BJ (cell line): Measurements from ENCODE around the gene DRAP1. TPM values are rescaled to one million over a fixed set of nuclear protein-coding genes. Genes with fewer than 3 reads are reported as not detected.

Source experiments
- CTCF ChIA-PET: fragments of 350-600 bp; formaldehyde crosslinking; extraction: SDS; loops from one replicate; lab custom pipeline; 2021; ENCODE audit warnings: antibody characterized with exemption, inconsistent platforms; lab: Yijun Ruan, JAX
- POLR2A ChIA-PET: fragments of 300-600 bp; sonication (Branson Sonifier 250); formaldehyde crosslinking; extraction: SDS; loops from one replicate; lab custom pipeline; 2021; ENCODE audit warnings: antibody characterized with exemption; lab: Charles Lee
- DNase-seq: peaks from one replicate; pipeline ENCODE4 v3.0.0-alpha.2; 2011; ENCODE audit warnings: low read depth
- H3K27me3 ChIP-seq: 2 replicates; pipeline ENCODE4 v1.6.0; 2011; ENCODE audit warnings: low read length; ENCODE audit not compliant: control insufficient read depth, insufficient read depth
- H3K36me3 ChIP-seq: 2 replicates; pipeline ENCODE4 v1.5.1; 2011; ENCODE audit warnings: low read length; ENCODE audit not compliant: control insufficient read depth, insufficient read depth
- H3K4me3 ChIP-seq: 2 replicates; pipeline ENCODE4 v1.5.1; 2011; ENCODE audit warnings: low read depth, mild to moderate bottlenecking, control low read depth, low read length
- CTCF ChIP-seq: IDR thresholded peaks from 2 replicates; pipeline ENCODE4 v1.5.1; 2011; ENCODE audit warnings: low read depth, mild to moderate bottlenecking, control low read depth, inconsistent platforms, low read length, moderate library complexity; ENCODE audit not compliant: insufficient read depth
- polyA plus RNA-seq: library from polyadenylated mRNA; depleted of rRNA; stranded (reverse); fragments of >200 nt; gene quantifications from 2 replicates; pipeline ENCODE4 v1.2.3, GENCODE V29; 2011

The DRAP1 gene
- polyA plus RNA-seq, 1 experiment = 137 TPM

GRCh38 chr11:65921876-65922275, 2.6 kb downstream of the DRAP1 start:
- no peak for DNase-seq
- Histone ChIP-seq H3K27me3 (no peaks in the 10 kb centered on the region), H3K4me3 (no peak overlapping the region), H3K36me3 (peaks cover 10% of the 10 kb centered on the region)
- POLR2A ChIA-PET = interaction anchor here (0.7 kb wide), 1 partner anchor 33 kb away, joined by 5 read pairs; no protein-coding TSS in a partner anchor
- TF ChIP-seq CTCF = no peak
- CTCF ChIA-PET = interaction anchor here (1.6 to 2.3 kb wide), 2 partner anchors 34 to 38 kb away, joined by 7 to 8 read pairs; partner anchors contain the start of gene FIBP

GRCh38 chr11:65922565-65922964, 3.3 kb downstream of the DRAP1 start:
- DNase-seq = no peak
- Histone ChIP-seq H3K4me3 (no peak overlapping the region), H3K27me3 (no peaks in the 10 kb centered on the region), H3K36me3 (peaks cover 8% of the 10 kb centered on the region)
- ChIA-PET CTCF (interaction anchor here (1.4 to 1.6 kb wide), 3 partner anchors 34 to 58 kb away, joined by 3 to 8 read pairs (median 5); partner anchors contain the start of gene FIBP), POLR2A (no interaction called here)
- no peak for TF ChIP-seq CTCF

- no peak overlapping the region for H3K4me3 ChIP-seq
- H3K27me3 ChIP-seq = no peaks in the 10 kb centered on the region
- ChIA-PET POLR2A (no interaction called here), CTCF (no interaction called here)
- TF ChIP-seq CTCF = no peak
- DNase-seq = no peak
- H3K36me3 ChIP-seq = peaks cover 7% of the 10 kb centered on the region
Measured at GRCh38 chr11:65925397-65925796, 6.2 kb downstream of the DRAP1 start.

- ChIA-PET CTCF (no interaction called here), POLR2A (no interaction called here)
- H3K4me3 ChIP-seq = no peak overlapping the region
- DNase-seq = no peak
- TF ChIP-seq CTCF = no peak
- H3K27me3 ChIP-seq = no peaks in the 10 kb centered on the region
- H3K36me3 ChIP-seq = peaks cover under 1% of the 10 kb centered on the region; the same call in 1 of the 2 replicates
Measured at GRCh38 chr11:65927904-65928397, 8.7 kb downstream of the DRAP1 start.

- TF ChIP-seq CTCF = no peak
- H3K36me3 ChIP-seq = no peaks in the 10 kb centered on the region; the same call in 1 of the 2 replicates
- CTCF ChIA-PET = no interaction called here
- no peak for DNase-seq
- POLR2A ChIA-PET = no interaction called here
- no peaks in the 10 kb centered on the region for H3K27me3 ChIP-seq
- H3K4me3 ChIP-seq = no peak overlapping the region
Measured at GRCh38 chr11:65928667-65929066, 9.4 kb downstream of the DRAP1 start.
